ENCODE results near the gene FCHSD2. TPM values are rescaled to one million over a fixed set of nuclear protein-coding genes. Genes with fewer than 3 reads are reported as not detected.
"Not testable (repeated sequence)": the region's sequence is repeated elsewhere in the genome, so short reads cannot be mapped to it uniquely, and the experiment has no call there.

FCHSD2 gene
- total RNA-seq, 1 experiment from 2014 or later, result 4.6 TPM

GRCh38 chr11:72864702-72865655 is 277.1 kb downstream of the FCHSD2 start:
- H3K27me3 ChIP-seq (ENCODE audit: control insufficient read depth, insufficient read depth, low read length), result no peaks in the 10 kb centered on the region
- H3K36me3 ChIP-seq (replicated peaks; ENCODE audit: control insufficient read depth, insufficient read depth, low read length), result no peaks in the 10 kb centered on the region
- no peak for DNase-seq
- no peak overlapping the region for H3K4me3 ChIP-seq (ENCODE audit: insufficient read depth, low read depth, low read length)

- no peak for DNase-seq
- H3K36me3 ChIP-seq (replicated peaks; ENCODE audit: control insufficient read depth, insufficient read depth, low read length), result no peaks in the 10 kb centered on the region
- H3K27me3 ChIP-seq (ENCODE audit: control insufficient read depth, insufficient read depth, low read length), result no peaks in the 10 kb centered on the region
- H3K4me3 ChIP-seq (ENCODE audit: insufficient read depth, low read depth, low read length), result no peak overlapping the region
Measured at GRCh38 chr11:72863916-72864315, 278.2 kb downstream of the FCHSD2 start.

GRCh38 chr11:72863091-72863490 is 279.0 kb downstream of the FCHSD2 start:
- Histone ChIP-seq H3K27me3 (ENCODE audit: control insufficient read depth, insufficient read depth, low read length) (no peaks in the 10 kb centered on the region), H3K36me3 (replicated peaks; ENCODE audit: control insufficient read depth, insufficient read depth, low read length) (no peaks in the 10 kb centered on the region), H3K4me3 (ENCODE audit: insufficient read depth, low read depth, low read length) (no peak overlapping the region)
- DNase-seq, result no peak

- Histone ChIP-seq H3K36me3 (replicated peaks; ENCODE audit: control insufficient read depth, insufficient read depth, low read length) (no peaks in the 10 kb centered on the region), H3K4me3 (ENCODE audit: insufficient read depth, low read depth, low read length) (no peak overlapping the region), H3K27me3 (ENCODE audit: control insufficient read depth, insufficient read depth, low read length) (no peaks in the 10 kb centered on the region)
- no peak for DNase-seq
Measured at GRCh38 chr11:72860592-72860991, 281.5 kb downstream of the FCHSD2 start.

GRCh38 chr11:72860010-72860409 is 282.1 kb downstream of the FCHSD2 start:
- H3K36me3 ChIP-seq (replicated peaks; ENCODE audit: control insufficient read depth, insufficient read depth, low read length), result no peaks in the 10 kb centered on the region
- DNase-seq, result no peak
- no peak overlapping the region for H3K4me3 ChIP-seq (ENCODE audit: insufficient read depth, low read depth, low read length)
- no peaks in the 10 kb centered on the region for H3K27me3 ChIP-seq (ENCODE audit: control insufficient read depth, insufficient read depth, low read length)

- no peaks in the 10 kb centered on the region for H3K27me3 ChIP-seq (ENCODE audit: control insufficient read depth, insufficient read depth, low read length)
- H3K36me3 ChIP-seq (replicated peaks; ENCODE audit: control insufficient read depth, insufficient read depth, low read length), result no peaks in the 10 kb centered on the region
- DNase-seq, result no peak
- no peak overlapping the region for H3K4me3 ChIP-seq (ENCODE audit: insufficient read depth, low read depth, low read length)
Measured at GRCh38 chr11:72859126-72859525, 283.0 kb downstream of the FCHSD2 start.

- H3K4me3 ChIP-seq (ENCODE audit: insufficient read depth, low read depth, low read length); H3K27me3 ChIP-seq (ENCODE audit: control insufficient read depth, insufficient read depth, low read length); DNase-seq; H3K36me3 ChIP-seq (replicated peaks; ENCODE audit: control insufficient read depth, insufficient read depth, low read length): not testable (repeated sequence)
Measured at GRCh38 chr11:72858267-72858666, 283.9 kb downstream of the FCHSD2 start.

- no peaks in the 10 kb centered on the region for H3K36me3 ChIP-seq (replicated peaks; ENCODE audit: control insufficient read depth, insufficient read depth, low read length)
- DNase-seq, result no peak
- H3K4me3 ChIP-seq (ENCODE audit: insufficient read depth, low read depth, low read length), result no peak overlapping the region
- no peaks in the 10 kb centered on the region for H3K27me3 ChIP-seq (ENCODE audit: control insufficient read depth, insufficient read depth, low read length)
Measured at GRCh38 chr11:72856551-72857345, 285.4 kb downstream of the FCHSD2 start.

- no peaks in the 10 kb centered on the region for H3K27me3 ChIP-seq (ENCODE audit: control insufficient read depth, insufficient read depth, low read length)
- no peaks in the 10 kb centered on the region for H3K36me3 ChIP-seq (replicated peaks; ENCODE audit: control insufficient read depth, insufficient read depth, low read length)
- H3K4me3 ChIP-seq (ENCODE audit: insufficient read depth, low read depth, low read length), result no peak overlapping the region
- no peak for DNase-seq
Measured at GRCh38 chr11:72856065-72856464, 286.1 kb downstream of the FCHSD2 start.

- Histone ChIP-seq H3K4me3 (ENCODE audit: insufficient read depth, low read depth, low read length) (no peak overlapping the region), H3K36me3 (replicated peaks; ENCODE audit: control insufficient read depth, insufficient read depth, low read length) (no peaks in the 10 kb centered on the region), H3K27me3 (ENCODE audit: control insufficient read depth, insufficient read depth, low read length) (no peaks in the 10 kb centered on the region)
- no peak for DNase-seq
Measured at GRCh38 chr11:72851726-72852125, 290.4 kb downstream of the FCHSD2 start.

- Histone ChIP-seq H3K27me3 (ENCODE audit: control insufficient read depth, insufficient read depth, low read length) (no peaks in the 10 kb centered on the region), H3K4me3 (ENCODE audit: insufficient read depth, low read depth, low read length) (no peak overlapping the region), H3K36me3 (replicated peaks; ENCODE audit: control insufficient read depth, insufficient read depth, low read length) (no peaks in the 10 kb centered on the region)
- no peak for DNase-seq
Measured at GRCh38 chr11:72850832-72851231, 291.3 kb downstream of the FCHSD2 start.

GRCh38 chr11:72848846-72849466 is 293.2 kb downstream of the FCHSD2 start:
- no peaks in the 10 kb centered on the region for H3K27me3 ChIP-seq (ENCODE audit: control insufficient read depth, insufficient read depth, low read length)
- H3K36me3 ChIP-seq (replicated peaks; ENCODE audit: control insufficient read depth, insufficient read depth, low read length), result no peaks in the 10 kb centered on the region
- peak; percentile 71 for DNase-seq
- H3K4me3 ChIP-seq (ENCODE audit: insufficient read depth, low read depth, low read length), result no peak overlapping the region

GRCh38 chr11:72844356-72844755 is 297.8 kb downstream of the FCHSD2 start:
- no peak overlapping the region for H3K4me3 ChIP-seq (ENCODE audit: insufficient read depth, low read depth, low read length)
- no peaks in the 10 kb centered on the region; the same call in 1 of the 2 replicates for H3K36me3 ChIP-seq (replicated peaks; ENCODE audit: control insufficient read depth, insufficient read depth, low read length)
- DNase-seq, result no peak
- H3K27me3 ChIP-seq (ENCODE audit: control insufficient read depth, insufficient read depth, low read length), result no peaks in the 10 kb centered on the region

GRCh38 chr11:72842653-72843330 is 299.3 kb downstream of the FCHSD2 start:
- Histone ChIP-seq H3K36me3 (replicated peaks; ENCODE audit: control insufficient read depth, insufficient read depth, low read length) (no peaks in the 10 kb centered on the region; the same call in 1 of the 2 replicates), H3K4me3 (ENCODE audit: insufficient read depth, low read depth, low read length) (no peak overlapping the region), H3K27me3 (ENCODE audit: control insufficient read depth, insufficient read depth, low read length) (no peaks in the 10 kb centered on the region)
- no peak for DNase-seq
